Measurements from ENCODE around the gene SPDYE1.

Gene SPDYE1

GRCh38 chr7:44058759-44059218 is 61.1 kb downstream of the SPDYE1 start:
- Histone ChIP-seq H3K9ac (ENCODE audit: low read length) (no peak overlapping the region), H3F3A (ENCODE audit: insufficient read depth, low read length) (no peaks in the 10 kb centered on the region), H3K27me3 (ENCODE audit: insufficient read depth, low read length) (no peaks in the 10 kb centered on the region), H3K9me2 (ENCODE audit: low read depth, low read length) (no peaks in the 10 kb centered on the region), H2AFZ (ENCODE audit: low read length) (no peak overlapping the region), H3K4me2 (ENCODE audit: low read length) (no peak overlapping the region), H3K36me3 (ENCODE audit: insufficient read depth, low read length) (peaks cover 92% of the 10 kb centered on the region), H3K4me1 (ENCODE audit: insufficient read depth, low read length, severe bottlenecking) (peaks cover 12% of the 10 kb centered on the region), H3K27ac (ENCODE audit: low read depth, low read length, poor library complexity, severe bottlenecking) (peak overlapping the region; percentile 54), H3K4me3 (ENCODE audit: low read depth, low read length, poor library complexity, severe bottlenecking) (no peak overlapping the region), H3K9me3 (ENCODE audit: low read length) (no peaks in the 10 kb centered on the region), H3K79me2 (ENCODE audit: insufficient read depth, low read length) (no peaks in the 10 kb centered on the region), H4K20me1 (ENCODE audit: insufficient read depth, low read length) (no peaks in the 10 kb centered on the region)
- TF ChIP-seq EZH2 (IDR thresholded peaks at IDR 0.05; ENCODE audit: borderline replicate concordance, low read length) (no peak), CTCF (IDR thresholded peaks at IDR 0.05; ENCODE audit: low read length) (no peak)

GRCh38 chr7:44059219-44060090 is 61.8 kb downstream of the SPDYE1 start:
- peaks cover 85% of the 10 kb centered on the region for H3K36me3 ChIP-seq (ENCODE audit: insufficient read depth, low read length)
- H3K79me2 ChIP-seq (ENCODE audit: insufficient read depth, low read length): no peaks in the 10 kb centered on the region
- H4K20me1 ChIP-seq (ENCODE audit: insufficient read depth, low read length): no peaks in the 10 kb centered on the region
- TF ChIP-seq CTCF (IDR thresholded peaks at IDR 0.05; ENCODE audit: low read length) (no peak), EZH2 (IDR thresholded peaks at IDR 0.05; ENCODE audit: borderline replicate concordance, low read length) (no peak)
- H3K4me3 ChIP-seq (ENCODE audit: low read depth, low read length, poor library complexity, severe bottlenecking): no peak overlapping the region
- no peaks in the 10 kb centered on the region for H3K9me3 ChIP-seq (ENCODE audit: low read length)
- H3K27me3 ChIP-seq (ENCODE audit: insufficient read depth, low read length): no peaks in the 10 kb centered on the region
- H3K27ac ChIP-seq (ENCODE audit: low read depth, low read length, poor library complexity, severe bottlenecking): peak overlapping the region; percentile 54
- no peak overlapping the region for H3K4me2 ChIP-seq (ENCODE audit: low read length)
- no peak overlapping the region for H2AFZ ChIP-seq (ENCODE audit: low read length)
- no peaks in the 10 kb centered on the region for H3F3A ChIP-seq (ENCODE audit: insufficient read depth, low read length)
- no peaks in the 10 kb centered on the region for H3K9me2 ChIP-seq (ENCODE audit: low read depth, low read length)
- no peak overlapping the region for H3K9ac ChIP-seq (ENCODE audit: low read length)
- H3K4me1 ChIP-seq (ENCODE audit: insufficient read depth, low read length, severe bottlenecking): peaks cover 12% of the 10 kb centered on the region

All from OCI-LY1 (cell line).